ENCODE results near the gene IPO11. TPM values are rescaled to one million over a fixed set of nuclear protein-coding genes. Genes with fewer than 3 reads are reported as not detected.

Gene IPO11
- total RNA-seq, 1 experiment from 2014 or later: 66.5 TPM

DNA sequence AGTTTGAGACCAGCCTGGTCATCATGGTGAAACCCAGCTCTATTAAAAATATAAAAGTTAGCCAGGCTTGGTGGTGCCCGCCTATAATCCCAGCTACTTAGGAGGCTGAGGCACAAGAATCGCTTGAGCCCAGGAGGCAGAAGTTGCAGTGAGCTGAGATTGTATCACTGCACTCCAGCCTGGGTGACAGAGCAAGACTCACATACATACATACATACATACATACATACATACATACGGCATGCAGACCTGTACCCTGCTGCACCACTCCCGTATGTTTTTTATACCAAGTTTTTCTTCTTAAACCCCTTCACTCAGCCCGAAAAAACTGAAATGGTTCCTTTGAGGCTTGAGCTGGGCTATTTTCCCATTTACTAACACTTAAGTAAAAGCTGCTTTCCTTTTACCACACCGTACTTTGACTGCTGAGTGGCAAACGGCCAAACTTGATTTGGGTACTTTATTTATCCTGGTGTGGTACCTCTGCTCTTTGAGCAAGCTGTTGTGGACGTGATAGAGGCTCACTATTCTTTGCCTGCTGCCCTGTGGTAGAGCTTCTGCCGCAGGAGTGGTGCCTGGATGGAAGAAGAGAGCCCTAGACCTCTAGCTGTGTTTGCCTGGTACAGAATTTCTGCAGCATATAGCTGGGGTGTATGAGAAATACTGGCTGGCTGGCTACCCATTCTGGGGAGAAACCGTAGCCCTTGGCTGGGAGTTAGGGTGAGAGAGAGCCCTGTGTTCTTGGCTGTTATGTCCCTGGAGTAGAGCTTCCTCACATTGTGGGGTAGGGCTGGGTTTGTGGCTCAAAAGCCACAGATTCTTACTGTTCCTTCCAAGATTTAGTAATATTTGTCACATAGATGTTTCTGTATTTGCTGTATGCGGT is 19.4 kb downstream of the IPO11 start:
- TF ChIP-seq, protein P1, sequence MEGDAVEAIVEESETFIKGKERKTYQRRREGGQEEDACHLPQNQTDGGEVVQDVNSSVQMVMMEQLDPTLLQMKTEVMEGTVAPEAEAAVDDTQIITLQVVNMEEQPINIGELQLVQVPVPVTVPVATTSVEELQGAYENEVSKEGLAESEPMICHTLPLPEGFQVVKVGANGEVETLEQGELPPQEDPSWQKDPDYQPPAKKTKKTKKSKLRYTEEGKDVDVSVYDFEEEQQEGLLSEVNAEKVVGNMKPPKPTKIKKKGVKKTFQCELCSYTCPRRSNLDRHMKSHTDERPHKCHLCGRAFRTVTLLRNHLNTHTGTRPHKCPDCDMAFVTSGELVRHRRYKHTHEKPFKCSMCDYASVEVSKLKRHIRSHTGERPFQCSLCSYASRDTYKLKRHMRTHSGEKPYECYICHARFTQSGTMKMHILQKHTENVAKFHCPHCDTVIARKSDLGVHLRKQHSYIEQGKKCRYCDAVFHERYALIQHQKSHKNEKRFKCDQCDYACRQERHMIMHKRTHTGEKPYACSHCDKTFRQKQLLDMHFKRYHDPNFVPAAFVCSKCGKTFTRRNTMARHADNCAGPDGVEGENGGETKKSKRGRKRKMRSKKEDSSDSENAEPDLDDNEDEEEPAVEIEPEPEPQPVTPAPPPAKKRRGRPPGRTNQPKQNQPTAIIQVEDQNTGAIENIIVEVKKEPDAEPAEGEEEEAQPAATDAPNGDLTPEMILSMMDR (conservative IDR thresholded peaks at IDR 0.05; ENCODE audit: low read depth, low read length): no peak
- no peak for TF ChIP-seq EZH2 (IDR thresholded peaks at IDR 0.05; ENCODE audit: borderline replicate concordance, low read depth, low read length, poor library complexity, severe bottlenecking)
- ChIA-PET CTCF (no interaction called here), POLR2A (ENCODE audit: low non-redundant PET) (no interaction called here)
- DNase-seq (ENCODE audit: low spot score): no peak
- BruUV-seq (replicated peaks): no TSS peak
- intact Hi-C loops (cut with micrococcal nuclease; ENCODE audit: unreplicated experiment): no loop called here
- Histone ChIP-seq H3K27ac (ENCODE audit: low read depth, low read length, poor library complexity, severe bottlenecking) (no peak overlapping the region), H3K9me3 (ENCODE audit: low read depth, low read length, poor library complexity, severe bottlenecking) (no peaks in the 10 kb centered on the region), H3K4me1 (ENCODE audit: insufficient read depth, low read length, poor library complexity, severe bottlenecking) (peaks cover 7% of the 10 kb centered on the region), H3K36me3 (ENCODE audit: insufficient read depth, low read length, poor library complexity, severe bottlenecking) (no peaks in the 10 kb centered on the region), H3K4me3 (ENCODE audit: low read depth, low read length, poor library complexity, severe bottlenecking) (no peak overlapping the region), H3K27me3 (replicated peaks; ENCODE audit: insufficient read depth, low read depth, low read length, poor library complexity) (no peaks in the 10 kb centered on the region)

DNA sequence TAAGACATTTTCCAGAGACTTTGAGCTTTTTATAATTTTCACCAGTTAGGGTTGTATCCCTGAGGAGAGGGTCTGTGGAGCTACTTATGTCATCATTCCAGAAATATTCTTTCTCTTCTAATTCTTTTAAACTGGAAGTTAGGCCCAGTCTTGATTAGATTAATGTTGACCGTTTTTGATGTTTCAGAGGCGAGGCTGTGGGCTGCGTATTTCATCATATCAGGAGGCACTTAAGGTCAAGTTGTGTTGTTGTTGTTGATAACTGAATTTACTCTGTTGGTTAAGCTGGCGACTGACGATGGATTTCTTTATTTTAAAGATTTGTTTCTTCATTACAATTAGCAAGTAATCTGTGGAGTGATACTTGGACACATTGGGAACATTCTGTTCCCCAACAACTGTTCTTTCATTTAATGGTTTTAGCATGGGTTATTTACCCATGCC is 20.1 kb downstream of the IPO11 start:
- DNase-seq (ENCODE audit: low spot score): no peak
- Histone ChIP-seq H3K4me3 (ENCODE audit: low read depth, low read length, poor library complexity, severe bottlenecking) (no peak overlapping the region), H3K27ac (ENCODE audit: low read depth, low read length, poor library complexity, severe bottlenecking) (no peak overlapping the region), H3K9me3 (ENCODE audit: low read depth, low read length, poor library complexity, severe bottlenecking) (no peaks in the 10 kb centered on the region), H3K36me3 (ENCODE audit: insufficient read depth, low read length, poor library complexity, severe bottlenecking) (no peaks in the 10 kb centered on the region), H3K4me1 (ENCODE audit: insufficient read depth, low read length, poor library complexity, severe bottlenecking) (peaks cover 7% of the 10 kb centered on the region), H3K27me3 (replicated peaks; ENCODE audit: insufficient read depth, low read depth, low read length, poor library complexity) (no peaks in the 10 kb centered on the region)
- no TSS peak for BruUV-seq (replicated peaks)
- intact Hi-C loops (cut with micrococcal nuclease; ENCODE audit: unreplicated experiment): no loop called here
- ChIA-PET CTCF (no interaction called here), POLR2A (ENCODE audit: low non-redundant PET) (no interaction called here)
- TF ChIP-seq EZH2 (IDR thresholded peaks at IDR 0.05; ENCODE audit: borderline replicate concordance, low read depth, low read length, poor library complexity, severe bottlenecking): no peak
- TF ChIP-seq, protein P1 (conservative IDR thresholded peaks at IDR 0.05; ENCODE audit: low read depth, low read length): no peak

DNA sequence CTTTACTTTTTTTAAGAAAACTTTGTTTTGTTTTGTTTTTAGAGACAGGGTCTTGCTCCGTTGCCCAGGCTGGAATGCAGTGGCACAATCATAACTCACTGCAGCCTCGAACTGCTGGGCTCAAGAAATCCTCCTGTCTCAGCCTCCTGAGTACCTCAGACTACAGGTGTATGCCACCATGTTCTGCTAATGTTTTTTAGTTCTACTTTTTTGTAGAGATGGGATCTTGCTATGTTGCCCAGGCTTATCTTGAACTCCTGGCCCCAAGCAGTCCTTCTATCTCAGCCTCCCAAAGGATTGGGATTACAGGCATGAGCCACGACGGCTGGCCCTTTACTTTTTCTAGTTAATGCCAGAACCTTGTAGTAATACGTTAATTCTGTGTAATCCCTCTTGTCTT is 36.0 kb downstream of the IPO11 start:
- Histone ChIP-seq H3K4me3 (ENCODE audit: low read depth, low read length, poor library complexity, severe bottlenecking) (no peak overlapping the region), H3K4me1 (ENCODE audit: insufficient read depth, low read length, poor library complexity, severe bottlenecking) (peaks cover under 1% of the 10 kb centered on the region), H3K27ac (ENCODE audit: low read depth, low read length, poor library complexity, severe bottlenecking) (no peak overlapping the region), H3K9me3 (ENCODE audit: low read depth, low read length, poor library complexity, severe bottlenecking) (no peaks in the 10 kb centered on the region), H3K36me3 (ENCODE audit: insufficient read depth, low read length, poor library complexity, severe bottlenecking) (peaks cover 10% of the 10 kb centered on the region), H3K27me3 (replicated peaks; ENCODE audit: insufficient read depth, low read depth, low read length, poor library complexity) (no peaks in the 10 kb centered on the region)
- intact Hi-C loops (cut with micrococcal nuclease; ENCODE audit: unreplicated experiment): loop anchor here (10.0 kb wide), 1 partner anchor 1516 kb away; the partner anchor contains the start of gene HTR1A
- ChIA-PET CTCF (no interaction called here), POLR2A (ENCODE audit: low non-redundant PET) (no interaction called here)
- no peak for DNase-seq (ENCODE audit: low spot score)
- BruUV-seq (replicated peaks): no TSS peak
- no peak for TF ChIP-seq EZH2 (IDR thresholded peaks at IDR 0.05; ENCODE audit: borderline replicate concordance, low read depth, low read length, poor library complexity, severe bottlenecking)
- TF ChIP-seq, protein P1 (conservative IDR thresholded peaks at IDR 0.05; ENCODE audit: low read depth, low read length): no peak

Measured in A673 (cell line).